GM12878 (cell line): ENCODE measurements around the gene SLC5A6. TPM values are rescaled to one million over a fixed set of nuclear protein-coding genes. Genes with fewer than 3 reads are reported as not detected.

Experiments
- ATAC-seq: fragments of 200-7000 bp; cut with Tn5 transposase; 3 replicates; pipeline ENCODE4 v1.9.1; 2020; ENCODE audit warnings: mild to moderate bottlenecking, moderate library complexity
- BruUV-seq: library from RNA; stranded (reverse); fragments of 400-500 nt; replicated peaks from 2 replicates; lab custom pipeline; 2021; lab: Mats Ljungman, UMichigan
- CTCF ChIA-PET: fragments of 300-600 bp; sonication (Branson Sonifier 250); formaldehyde crosslinking; extraction: SDS; loops from one replicate; lab custom pipeline; 2021; ENCODE audit warnings: inconsistent platforms; lab: Yijun Ruan, JAX
- POLR2A ChIA-PET: fragments of 350-600 bp; formaldehyde crosslinking; extraction: SDS; loops from one replicate; lab custom pipeline; 2021; ENCODE audit warnings: inconsistent platforms; lab: Charles Lee
- RAD21 ChIA-PET: fragments of 300-600 bp; sonication (Branson Sonifier 250); formaldehyde crosslinking; loops from one replicate; lab custom pipeline; 2023; ENCODE audit warnings: antibody characterized with exemption; ENCODE audit not compliant: unreplicated experiment; lab: Charles Lee
- SMC1A ChIA-PET: fragments of 300-600 bp; sonication (Branson Sonifier 250); formaldehyde crosslinking; loops from one replicate; lab custom pipeline; 2023; ENCODE audit not compliant: unreplicated experiment, uncharacterized antibody; lab: Charles Lee
- DNase-seq: peaks from one replicate; pipeline ENCODE4 v3.0.0-alpha.2; 2011; ENCODE audit warnings: low read depth, low spot score
- FAIRE-seq: peaks from 3 replicates; lab custom pipeline; 2011; peaks lifted over from hg19 to GRCh38; lab: Jason Lieb, UNC
- H2AFZ ChIP-seq: 2 replicates; pipeline ENCODE4 v1.6.0; 2011; ENCODE audit warnings: low read depth, low read length, control low read depth; ENCODE audit not compliant: control insufficient read depth
- H3K27ac ChIP-seq: 2 replicates; pipeline ENCODE4 v1.5.1; 2011; ENCODE audit warnings: control low read depth; ENCODE audit not compliant: control insufficient read depth, insufficient read depth
- H3K27me3 ChIP-seq, 2 experiments: replicated peaks in 1 of 2; 2 replicates each; pipeline versions ENCODE4 v1.6.0 to v1.6.1; 2011; ENCODE audit warnings: low read length in 1 of 2; ENCODE audit not compliant: control insufficient read depth in 2 of 2, insufficient read depth in 2 of 2
- H3K36me3 ChIP-seq, 2 experiments: 2 replicates each; pipeline ENCODE4 v1.5.1; 2011; ENCODE audit warnings: low read length in 1 of 2; ENCODE audit not compliant: control insufficient read depth in 2 of 2, insufficient read depth in 2 of 2
- H3K4me1 ChIP-seq: 2 replicates; pipeline ENCODE4 v1.6.1; 2011; ENCODE audit warnings: mild to moderate bottlenecking, low read length, moderate library complexity, mixed read lengths; ENCODE audit not compliant: control insufficient read depth, insufficient read depth
- H3K4me2 ChIP-seq: 2 replicates; pipeline ENCODE4 v1.6.0; 2011; ENCODE audit warnings: control low read depth; ENCODE audit not compliant: control insufficient read depth, insufficient read depth
- H3K4me3 ChIP-seq: fragments of 200-600 bp; sonication (generic); 2 replicates; pipeline ENCODE4 v1.5.1; 2016
- H3K79me2 ChIP-seq: 2 replicates; pipeline ENCODE4 v1.6.0; 2011; ENCODE audit warnings: low read length; ENCODE audit not compliant: control insufficient read depth, insufficient read depth
- H3K9ac ChIP-seq: 2 replicates; pipeline ENCODE4 v1.8.0; 2011; ENCODE audit warnings: low read length, control low read depth, mixed read lengths; ENCODE audit not compliant: control insufficient read depth, insufficient read depth
- H3K9me3 ChIP-seq: replicated peaks from 3 replicates; pipeline ENCODE4 v1.5.1; 2011; ENCODE audit warnings: mild to moderate bottlenecking, low read length; ENCODE audit not compliant: control insufficient read depth, insufficient read depth
- H4K20me1 ChIP-seq: 2 replicates; pipeline ENCODE4 v1.6.0; 2011; ENCODE audit not compliant: control insufficient read depth, insufficient read depth
- NFXL1 ChIP-seq: fragments of 450-650 bp; IDR thresholded peaks from 2 replicates; pipeline ENCODE4 v1.6.1; 2017; ENCODE audit warnings: antibody characterized with exemption, mild to moderate bottlenecking, borderline replicate concordance
- NFYB ChIP-seq: IDR thresholded peaks from 2 replicates; pipeline ENCODE4 v1.6.1; 2011; ENCODE audit warnings: low read depth, mild to moderate bottlenecking, low read length, improper control_type of control experiment, moderate library complexity; ENCODE audit not compliant: insufficient read depth
- SMC3 ChIP-seq: IDR thresholded peaks from 2 replicates; pipeline ENCODE4 v1.6.1; 2011; ENCODE audit warnings: low read length, improper control_type of control experiment, borderline replicate concordance
- SPI1 ChIP-seq: IDR thresholded peaks from 2 replicates; pipeline ENCODE4 v1.6.1; 2011; ENCODE audit warnings: low read depth, mild to moderate bottlenecking, low read length, moderate library complexity, borderline replicate concordance; ENCODE audit not compliant: insufficient read depth
- ZNF217 ChIP-seq: fragments of 450-650 bp; IDR thresholded peaks from 2 replicates; pipeline ENCODE4 v1.6.1; 2017; ENCODE audit warnings: antibody characterized with exemption, mild to moderate bottlenecking
- ZNF622 ChIP-seq: fragments of 450-650 bp; IDR thresholded peaks from 2 replicates; pipeline ENCODE4 v1.6.1; 2017; ENCODE audit warnings: mild to moderate bottlenecking, inconsistent platforms
- ZSCAN29 ChIP-seq: fragments of 450-650 bp; IDR thresholded peaks from 2 replicates; pipeline ENCODE4 v1.6.1; 2017; ENCODE audit warnings: mild to moderate bottlenecking, moderate library complexity
- WGBS: methylation state at CpG from one replicate; pipeline ENCODE4 v1.1.6; 2016; ENCODE audit warnings: low lambda C conversion rate; ENCODE audit not compliant: insufficient replicate concordance, insufficient coverage; ENCODE audit errors: missing lambda C conversion rate; 5-methylcytosine and 5-hydroxymethylcytosine counted together
- in situ Hi-C: fragments of 300-500 bp; cut with MboI; formaldehyde crosslinking; loops from 9 replicates; pipeline ENCODE4 v1.14.3; 2018; ENCODE audit warnings: mixed read lengths
- intact Hi-C: fragments of 100-400 bp; cut with micrococcal nuclease; formaldehyde crosslinking; loops from one replicate; pipeline ENCODE4 v1.14.2; 2022; ENCODE audit not compliant: unreplicated experiment
- polyA plus RNA-seq, 11 experiments: library from polyadenylated mRNA; depleted of rRNA in 4 of 11; unstranded in 6 of 11; stranded (reverse) in 5 of 11; fragments of >200 nt; fragmentation: Nextera tagmentation in 4 of 11; fragmentation: Illumina TruSeq in 1 of 11; extraction: Ambion mirVana in 4 of 11; extraction: Trizol in 1 of 11; gene quantifications; 1 replicate in 1 of 11; 2 replicates in 10 of 11; pipeline versions ENCODE4 v1.2.1 to v1.2.3, GENCODE V29; 2011 to 2016; ENCODE audit warnings: inconsistent platforms in 2 of 11, missing spikeins in 2 of 11, low read depth in 1 of 11
- total RNA-seq, 4 experiments: library from RNA; depleted of rRNA in 3 of 4; stranded (reverse); fragments of >200 nt in 3 of 4; fragmentation: Illumina TruSeq in 1 of 4; extraction: Trizol in 1 of 4; gene quantifications; 2 replicates each; pipeline versions ENCODE4 v1.2.1 to v1.2.3, GENCODE V29; 2013 to 2021
- TF ChIP-seq, protein P1 (sequence below): IDR thresholded peaks from 2 replicates; pipeline ENCODE4 v1.6.1; 2012; ENCODE audit warnings: low read length, inconsistent platforms
- TF ChIP-seq, protein P2 (sequence below): fragments of 450-650 bp; formaldehyde crosslinking; IDR thresholded peaks from 2 replicates; pipeline ENCODE4 v1.4.0; 2022; ENCODE audit warnings: mild to moderate bottlenecking, moderate library complexity
- TF ChIP-seq, protein P3 (sequence below): fragments of 150-350 bp; IDR thresholded peaks from 2 replicates; pipeline ENCODE4 v1.6.1; 2014; ENCODE audit warnings: mild to moderate bottlenecking, low read depth, low read length
- TF ChIP-seq, protein P4 (sequence below): IDR thresholded peaks from 2 replicates; pipeline ENCODE4 v1.6.1; 2012; ENCODE audit warnings: mild to moderate bottlenecking, low read depth, low read length
- TF ChIP-seq, protein P5 (sequence below): IDR thresholded peaks from 2 replicates; pipeline ENCODE4 v1.6.1; 2011; ENCODE audit warnings: mild to moderate bottlenecking, low read depth, low read length, moderate library complexity; ENCODE audit not compliant: insufficient replicate concordance

SLC5A6 gene
- total and polyA plus RNA-seq, 10 of the 15 experiments (the other 5 are each of a cell fraction or from before 2014, with no cell fraction given): 13.1 to 101 (median 55.3) TPM

DNA sequence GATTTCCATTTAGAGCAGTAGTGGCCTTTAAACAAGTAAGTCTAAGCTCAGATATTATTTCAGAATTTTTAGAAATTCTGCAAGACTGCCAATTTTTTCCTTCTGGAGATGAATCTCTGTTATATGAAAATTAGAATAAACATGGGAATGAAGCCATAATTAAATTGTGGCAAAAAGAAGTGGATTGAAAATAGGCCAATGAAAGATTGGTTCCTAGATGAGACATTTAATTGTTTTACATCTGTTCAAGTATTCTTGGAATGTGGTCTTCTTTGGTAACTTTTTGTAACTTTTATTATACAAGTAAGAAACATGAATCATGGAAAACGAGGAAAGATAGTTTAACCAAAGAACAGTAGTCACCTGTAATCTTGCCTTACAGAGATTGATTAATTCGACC lies 15.4 kb upstream of the SLC5A6 start (continued):
- TF ChIP-seq, protein P1, sequence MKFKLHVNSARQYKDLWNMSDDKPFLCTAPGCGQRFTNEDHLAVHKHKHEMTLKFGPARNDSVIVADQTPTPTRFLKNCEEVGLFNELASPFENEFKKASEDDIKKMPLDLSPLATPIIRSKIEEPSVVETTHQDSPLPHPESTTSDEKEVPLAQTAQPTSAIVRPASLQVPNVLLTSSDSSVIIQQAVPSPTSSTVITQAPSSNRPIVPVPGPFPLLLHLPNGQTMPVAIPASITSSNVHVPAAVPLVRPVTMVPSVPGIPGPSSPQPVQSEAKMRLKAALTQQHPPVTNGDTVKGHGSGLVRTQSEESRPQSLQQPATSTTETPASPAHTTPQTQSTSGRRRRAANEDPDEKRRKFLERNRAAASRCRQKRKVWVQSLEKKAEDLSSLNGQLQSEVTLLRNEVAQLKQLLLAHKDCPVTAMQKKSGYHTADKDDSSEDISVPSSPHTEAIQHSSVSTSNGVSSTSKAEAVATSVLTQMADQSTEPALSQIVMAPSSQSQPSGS: no peak
- TF ChIP-seq ZNF217 (no peak), ZNF622 (no peak), SMC3 (no peak), NFYB (no peak)

DNA sequence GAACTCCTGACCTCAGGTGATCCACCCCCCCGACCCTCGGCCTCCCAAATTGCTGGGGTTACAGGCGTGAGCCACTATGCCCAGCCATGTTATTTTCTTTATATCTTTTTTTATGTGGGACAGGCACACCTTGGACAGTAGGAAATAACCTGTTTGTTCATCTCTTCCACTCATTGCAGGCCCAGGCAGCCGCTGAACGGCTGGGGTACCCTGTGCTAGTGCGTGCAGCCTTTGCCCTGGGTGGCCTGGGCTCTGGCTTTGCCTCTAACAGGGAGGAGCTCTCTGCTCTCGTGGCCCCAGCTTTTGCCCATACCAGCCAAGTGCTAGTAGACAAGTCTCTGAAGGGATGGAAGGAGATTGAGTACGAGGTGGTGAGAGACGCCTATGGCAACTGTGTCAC lies 13.5 kb upstream of the SLC5A6 start:
- FAIRE-seq: no peak
- TF ChIP-seq NFXL1: no peak
- TF ChIP-seq, protein P2, sequence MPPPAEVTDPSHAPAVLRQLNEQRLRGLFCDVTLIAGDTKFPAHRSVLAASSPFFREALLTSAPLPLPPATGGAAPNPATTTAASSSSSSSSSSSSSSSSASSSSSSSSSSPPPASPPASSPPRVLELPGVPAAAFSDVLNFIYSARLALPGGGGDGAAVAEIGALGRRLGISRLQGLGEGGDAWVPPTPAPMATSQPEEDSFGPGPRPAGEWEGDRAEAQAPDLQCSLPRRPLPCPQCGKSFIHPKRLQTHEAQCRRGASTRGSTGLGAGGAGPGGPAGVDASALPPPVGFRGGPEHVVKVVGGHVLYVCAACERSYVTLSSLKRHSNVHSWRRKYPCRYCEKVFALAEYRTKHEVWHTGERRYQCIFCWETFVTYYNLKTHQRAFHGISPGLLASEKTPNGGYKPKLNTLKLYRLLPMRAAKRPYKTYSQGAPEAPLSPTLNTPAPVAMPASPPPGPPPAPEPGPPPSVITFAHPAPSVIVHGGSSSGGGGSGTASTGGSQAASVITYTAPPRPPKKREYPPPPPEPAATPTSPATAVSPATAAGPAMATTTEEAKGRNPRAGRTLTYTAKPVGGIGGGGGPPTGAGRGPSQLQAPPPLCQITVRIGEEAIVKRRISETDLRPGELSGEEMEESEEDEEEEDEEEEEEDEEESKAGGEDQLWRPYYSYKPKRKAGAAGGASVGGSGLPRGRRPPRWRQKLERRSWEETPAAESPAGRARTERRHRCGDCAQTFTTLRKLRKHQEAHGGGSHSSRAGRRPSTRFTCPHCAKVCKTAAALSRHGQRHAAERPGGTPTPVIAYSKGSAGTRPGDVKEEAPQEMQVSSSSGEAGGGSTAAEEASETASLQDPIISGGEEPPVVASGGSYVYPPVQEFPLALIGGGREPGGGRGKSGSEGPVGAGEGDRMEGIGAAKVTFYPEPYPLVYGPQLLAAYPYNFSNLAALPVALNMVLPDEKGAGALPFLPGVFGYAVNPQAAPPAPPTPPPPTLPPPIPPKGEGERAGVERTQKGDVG (CRISPR knock-in tag): no peak
- no peak for TF ChIP-seq ZSCAN29
- TF ChIP-seq SPI1: no peak
- TF ChIP-seq, protein P3, sequence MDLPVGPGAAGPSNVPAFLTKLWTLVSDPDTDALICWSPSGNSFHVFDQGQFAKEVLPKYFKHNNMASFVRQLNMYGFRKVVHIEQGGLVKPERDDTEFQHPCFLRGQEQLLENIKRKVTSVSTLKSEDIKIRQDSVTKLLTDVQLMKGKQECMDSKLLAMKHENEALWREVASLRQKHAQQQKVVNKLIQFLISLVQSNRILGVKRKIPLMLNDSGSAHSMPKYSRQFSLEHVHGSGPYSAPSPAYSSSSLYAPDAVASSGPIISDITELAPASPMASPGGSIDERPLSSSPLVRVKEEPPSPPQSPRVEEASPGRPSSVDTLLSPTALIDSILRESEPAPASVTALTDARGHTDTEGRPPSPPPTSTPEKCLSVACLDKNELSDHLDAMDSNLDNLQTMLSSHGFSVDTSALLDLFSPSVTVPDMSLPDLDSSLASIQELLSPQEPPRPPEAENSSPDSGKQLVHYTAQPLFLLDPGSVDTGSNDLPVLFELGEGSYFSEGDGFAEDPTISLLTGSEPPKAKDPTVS: no peak
- TF ChIP-seq, protein P4, sequence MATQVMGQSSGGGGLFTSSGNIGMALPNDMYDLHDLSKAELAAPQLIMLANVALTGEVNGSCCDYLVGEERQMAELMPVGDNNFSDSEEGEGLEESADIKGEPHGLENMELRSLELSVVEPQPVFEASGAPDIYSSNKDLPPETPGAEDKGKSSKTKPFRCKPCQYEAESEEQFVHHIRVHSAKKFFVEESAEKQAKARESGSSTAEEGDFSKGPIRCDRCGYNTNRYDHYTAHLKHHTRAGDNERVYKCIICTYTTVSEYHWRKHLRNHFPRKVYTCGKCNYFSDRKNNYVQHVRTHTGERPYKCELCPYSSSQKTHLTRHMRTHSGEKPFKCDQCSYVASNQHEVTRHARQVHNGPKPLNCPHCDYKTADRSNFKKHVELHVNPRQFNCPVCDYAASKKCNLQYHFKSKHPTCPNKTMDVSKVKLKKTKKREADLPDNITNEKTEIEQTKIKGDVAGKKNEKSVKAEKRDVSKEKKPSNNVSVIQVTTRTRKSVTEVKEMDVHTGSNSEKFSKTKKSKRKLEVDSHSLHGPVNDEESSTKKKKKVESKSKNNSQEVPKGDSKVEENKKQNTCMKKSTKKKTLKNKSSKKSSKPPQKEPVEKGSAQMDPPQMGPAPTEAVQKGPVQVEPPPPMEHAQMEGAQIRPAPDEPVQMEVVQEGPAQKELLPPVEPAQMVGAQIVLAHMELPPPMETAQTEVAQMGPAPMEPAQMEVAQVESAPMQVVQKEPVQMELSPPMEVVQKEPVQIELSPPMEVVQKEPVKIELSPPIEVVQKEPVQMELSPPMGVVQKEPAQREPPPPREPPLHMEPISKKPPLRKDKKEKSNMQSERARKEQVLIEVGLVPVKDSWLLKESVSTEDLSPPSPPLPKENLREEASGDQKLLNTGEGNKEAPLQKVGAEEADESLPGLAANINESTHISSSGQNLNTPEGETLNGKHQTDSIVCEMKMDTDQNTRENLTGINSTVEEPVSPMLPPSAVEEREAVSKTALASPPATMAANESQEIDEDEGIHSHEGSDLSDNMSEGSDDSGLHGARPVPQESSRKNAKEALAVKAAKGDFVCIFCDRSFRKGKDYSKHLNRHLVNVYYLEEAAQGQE: no peak
- TF ChIP-seq, protein P5, sequence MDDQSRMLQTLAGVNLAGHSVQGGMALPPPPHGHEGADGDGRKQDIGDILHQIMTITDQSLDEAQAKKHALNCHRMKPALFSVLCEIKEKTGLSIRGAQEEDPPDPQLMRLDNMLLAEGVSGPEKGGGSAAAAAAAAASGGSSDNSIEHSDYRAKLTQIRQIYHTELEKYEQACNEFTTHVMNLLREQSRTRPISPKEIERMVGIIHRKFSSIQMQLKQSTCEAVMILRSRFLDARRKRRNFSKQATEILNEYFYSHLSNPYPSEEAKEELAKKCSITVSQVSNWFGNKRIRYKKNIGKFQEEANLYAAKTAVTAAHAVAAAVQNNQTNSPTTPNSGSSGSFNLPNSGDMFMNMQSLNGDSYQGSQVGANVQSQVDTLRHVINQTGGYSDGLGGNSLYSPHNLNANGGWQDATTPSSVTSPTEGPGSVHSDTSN: no peak

More for the DNA sequence above, 13.5 kb upstream of the SLC5A6 start:
- H3K4me1 ChIP-seq: no peaks in the 10 kb centered on the region
- DNase-seq (no peak), ATAC-seq (no peak)
- CTCF ChIA-PET: no interaction called here
- H4K20me1 ChIP-seq: no peaks in the 10 kb centered on the region
- WGBS: 91% methylated on average over 9 of the region's 9 CpGs
- no peak overlapping the region for H3K9ac ChIP-seq
- SMC1A ChIA-PET: no interaction called here
- no peak overlapping the region for H2AFZ ChIP-seq
- BruUV-seq: no TSS peak
- RAD21 ChIA-PET: no interaction called here
- intact Hi-C loops (no loop called here), in situ Hi-C loops (no loop called here)
- no peaks in the 10 kb centered on the region for H3K79me2 ChIP-seq
- POLR2A ChIA-PET: interaction anchor here (0.5 kb wide), 1 partner anchor 1051 kb away, joined by 3 read pairs; no protein-coding TSS in a partner anchor
- H3K9me3 ChIP-seq: no peaks in the 10 kb centered on the region
- peaks cover 26 to 36% of the 10 kb centered on the region in 2 experiments; a peak in 3 of 4 replicates for H3K36me3 ChIP-seq
- no peaks in the 10 kb centered on the region for H3K27me3 ChIP-seq
- no peak overlapping the region for H3K27ac ChIP-seq
- H3K4me3 ChIP-seq: no peak overlapping the region
- H3K4me2 ChIP-seq: no peak overlapping the region
